Hepatocyte (in vitro differentiated cells): ENCODE results near the gene ACOX3. TPM values are rescaled to one million over a fixed set of nuclear protein-coding genes. Genes with fewer than 3 reads are reported as not detected.

Experiments used
- DNase-seq: peaks from one replicate; pipeline ENCODE4 v3.0.0-alpha.2; 2016; ENCODE audit warnings: low spot score
- H2AFZ ChIP-seq: fragments of 200-600 bp; sonication (generic); 2 replicates; pipeline ENCODE4 v1.6.0; 2016; ENCODE audit warnings: antibody characterized with exemption, mild to moderate bottlenecking
- H3K27ac ChIP-seq: fragments of 200-600 bp; sonication (generic); 2 replicates; pipeline ENCODE4 v1.5.1; 2016; ENCODE audit warnings: mild to moderate bottlenecking
- H3K27me3 ChIP-seq: fragments of 200-600 bp; sonication (generic); 2 replicates; pipeline ENCODE4 v1.6.1; 2016
- H3K36me3 ChIP-seq: fragments of 200-600 bp; sonication (generic); replicated peaks from 2 replicates; pipeline ENCODE4 v1.5.1; 2016; ENCODE audit warnings: low read depth; ENCODE audit not compliant: insufficient read depth
- H3K4me1 ChIP-seq: fragments of 200-600 bp; sonication (generic); 2 replicates; pipeline ENCODE4 v1.5.1; 2016; ENCODE audit warnings: mild to moderate bottlenecking, moderate library complexity; ENCODE audit not compliant: insufficient read depth
- H3K4me2 ChIP-seq: fragments of 200-600 bp; sonication (generic); 2 replicates; pipeline ENCODE4 v1.6.0; 2016
- H3K4me3 ChIP-seq: fragments of 200-600 bp; sonication (generic); 2 replicates; pipeline ENCODE4 v1.5.1; 2016; ENCODE audit warnings: mild to moderate bottlenecking
- H3K79me2 ChIP-seq: fragments of 200-600 bp; sonication (generic); 2 replicates; pipeline ENCODE4 v1.6.0; 2017; ENCODE audit warnings: mild to moderate bottlenecking
- H3K9me2 ChIP-seq: fragments of 200-600 bp; sonication (generic); replicated peaks from 2 replicates; pipeline ENCODE4 v1.6.0; 2017; ENCODE audit warnings: mild to moderate bottlenecking; ENCODE audit not compliant: insufficient read depth
- H3K9me3 ChIP-seq: fragments of 200-600 bp; sonication (generic); 2 replicates; pipeline ENCODE4 v1.5.1; 2016; ENCODE audit warnings: low read depth, mild to moderate bottlenecking
- H4K20me1 ChIP-seq: fragments of 200-600 bp; sonication (generic); 2 replicates; pipeline ENCODE4 v1.6.0; 2016; ENCODE audit warnings: mild to moderate bottlenecking; ENCODE audit not compliant: insufficient read depth, poor library complexity, severe bottlenecking
- EZH2 ChIP-seq: fragments of 200-600 bp; sonication (generic); IDR thresholded peaks from 2 replicates; pipeline ENCODE4 v1.6.1; 2016; ENCODE audit warnings: antibody characterized with exemption, mild to moderate bottlenecking, borderline replicate concordance
- EZH2phosphoT487 ChIP-seq: fragments of 200-600 bp; sonication (generic); IDR thresholded peaks from one replicate; pipeline ENCODE4 v1.6.1; 2018; ENCODE audit warnings: antibody characterized with exemption, mild to moderate bottlenecking, low read depth, moderate library complexity; ENCODE audit not compliant: unreplicated experiment, severe bottlenecking
- WGBS: methylation state at CpG from one replicate; pipeline ENCODE4 v1.1.6; 2016; ENCODE audit warnings: low lambda C conversion rate; ENCODE audit errors: missing lambda C conversion rate; 5-methylcytosine and 5-hydroxymethylcytosine counted together
- polyA plus RNA-seq: library from polyadenylated mRNA; unstranded; fragments of >200 nt; fragmentation: Nextera tagmentation; extraction: Ambion mirVana; gene quantifications from 2 replicates; pipeline ENCODE4 v1.2.1, GENCODE V29; 2016
- total RNA-seq: library from RNA; depleted of rRNA; stranded (reverse); fragments of >200 nt; gene quantifications from 2 replicates; pipeline ENCODE4 v1.2.3, GENCODE V29; 2014
- TF ChIP-seq, protein P1 (sequence below): fragments of 200-600 bp; sonication (generic); IDR thresholded peaks from 2 replicates; pipeline ENCODE4 v1.5.1; 2016; ENCODE audit warnings: antibody characterized with exemption, mild to moderate bottlenecking; ENCODE audit not compliant: poor library complexity

The ACOX3 gene
- total and polyA plus RNA-seq, 2 experiments from 2014 or later, result 17.6 to 22.5 TPM

- 94% methylated on average over 9 of the region's 9 CpGs for WGBS
- Histone ChIP-seq H3K27me3 (no peaks in the 10 kb centered on the region), H3K79me2 (no peaks in the 10 kb centered on the region), H3K36me3 (no peaks in the 10 kb centered on the region), H3K9me3 (no peaks in the 10 kb centered on the region), H2AFZ (no peak overlapping the region), H3K9me2 (no peaks in the 10 kb centered on the region), H3K4me3 (no peak overlapping the region), H3K4me1 (no peaks in the 10 kb centered on the region), H4K20me1 (no peaks in the 10 kb centered on the region), H3K4me2 (no peak overlapping the region), H3K27ac (no peak overlapping the region)
- TF ChIP-seq, protein P1, sequence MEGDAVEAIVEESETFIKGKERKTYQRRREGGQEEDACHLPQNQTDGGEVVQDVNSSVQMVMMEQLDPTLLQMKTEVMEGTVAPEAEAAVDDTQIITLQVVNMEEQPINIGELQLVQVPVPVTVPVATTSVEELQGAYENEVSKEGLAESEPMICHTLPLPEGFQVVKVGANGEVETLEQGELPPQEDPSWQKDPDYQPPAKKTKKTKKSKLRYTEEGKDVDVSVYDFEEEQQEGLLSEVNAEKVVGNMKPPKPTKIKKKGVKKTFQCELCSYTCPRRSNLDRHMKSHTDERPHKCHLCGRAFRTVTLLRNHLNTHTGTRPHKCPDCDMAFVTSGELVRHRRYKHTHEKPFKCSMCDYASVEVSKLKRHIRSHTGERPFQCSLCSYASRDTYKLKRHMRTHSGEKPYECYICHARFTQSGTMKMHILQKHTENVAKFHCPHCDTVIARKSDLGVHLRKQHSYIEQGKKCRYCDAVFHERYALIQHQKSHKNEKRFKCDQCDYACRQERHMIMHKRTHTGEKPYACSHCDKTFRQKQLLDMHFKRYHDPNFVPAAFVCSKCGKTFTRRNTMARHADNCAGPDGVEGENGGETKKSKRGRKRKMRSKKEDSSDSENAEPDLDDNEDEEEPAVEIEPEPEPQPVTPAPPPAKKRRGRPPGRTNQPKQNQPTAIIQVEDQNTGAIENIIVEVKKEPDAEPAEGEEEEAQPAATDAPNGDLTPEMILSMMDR, result no peak
- TF ChIP-seq EZH2, result no peak
- no peak for TF ChIP-seq EZH2phosphoT487
- DNase-seq, result no peak
Measured at GRCh38 chr4:8385106-8385505, 55.4 kb downstream of the ACOX3 start.

- no peaks in the 10 kb centered on the region for H4K20me1 ChIP-seq
- TF ChIP-seq EZH2phosphoT487, result no peak
- no peak for TF ChIP-seq EZH2
- TF ChIP-seq, protein P1, result no peak
- H3K36me3 ChIP-seq, result no peaks in the 10 kb centered on the region
- no peak for DNase-seq
- 89% methylated on average over 24 of the region's 26 CpGs for WGBS
- H3K4me1 ChIP-seq, result no peaks in the 10 kb centered on the region
- no peaks in the 10 kb centered on the region for H3K79me2 ChIP-seq
- H3K27ac ChIP-seq, result no peak overlapping the region
- no peak overlapping the region for H2AFZ ChIP-seq
- H3K4me3 ChIP-seq, result no peak overlapping the region
- no peaks in the 10 kb centered on the region for H3K9me2 ChIP-seq
- H3K4me2 ChIP-seq, result no peak overlapping the region
- H3K27me3 ChIP-seq, result no peaks in the 10 kb centered on the region
- no peaks in the 10 kb centered on the region for H3K9me3 ChIP-seq
Measured at GRCh38 chr4:8384397-8385060, 56.0 kb downstream of the ACOX3 start.

DNA sequence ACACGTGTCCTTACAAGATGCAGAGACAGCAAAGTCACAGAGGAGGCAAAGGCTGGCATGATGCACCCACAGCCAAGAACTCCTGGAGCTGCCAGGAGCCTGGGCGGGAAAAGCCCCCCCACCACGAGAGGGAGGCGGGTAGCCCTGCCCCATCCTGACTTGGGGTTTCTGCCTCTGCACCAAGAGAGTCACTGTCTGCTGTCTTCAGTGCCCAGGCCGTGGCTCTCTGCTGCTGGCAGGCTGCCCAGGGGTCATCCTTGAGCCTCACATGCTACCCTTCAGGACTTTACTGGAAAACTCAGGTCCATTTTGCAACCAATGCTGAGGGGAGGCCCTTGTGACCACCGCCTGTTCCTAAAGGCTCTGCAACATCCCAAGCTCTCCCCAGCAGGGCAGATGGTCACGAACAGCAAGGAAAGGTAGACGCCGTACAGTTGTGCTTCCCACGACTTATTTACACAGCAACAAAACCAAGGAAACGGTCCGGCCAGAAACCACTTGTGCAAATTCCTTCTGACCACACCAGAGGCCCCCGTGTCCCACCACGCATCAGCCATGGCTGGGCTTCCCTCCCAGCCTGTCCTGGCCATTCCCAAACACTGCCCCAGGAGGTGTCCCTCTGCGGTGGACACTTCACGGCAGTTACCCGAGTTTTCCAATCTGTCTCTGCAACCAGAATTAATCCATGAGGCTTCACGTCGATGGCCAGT is 56.9 kb downstream of the ACOX3 start:
- no peaks in the 10 kb centered on the region for H3K27me3 ChIP-seq
- no peak overlapping the region for H3K4me3 ChIP-seq
- no peak overlapping the region for H3K27ac ChIP-seq
- 66% methylated on average over 19 of the region's 19 CpGs for WGBS
- no peak for DNase-seq
- no peaks in the 10 kb centered on the region for H4K20me1 ChIP-seq
- no peak for TF ChIP-seq EZH2phosphoT487
- TF ChIP-seq, protein P1, result no peak
- no peak for TF ChIP-seq EZH2
- no peaks in the 10 kb centered on the region for H3K9me2 ChIP-seq
- H3K4me2 ChIP-seq, result no peak overlapping the region
- no peak overlapping the region for H2AFZ ChIP-seq
- no peaks in the 10 kb centered on the region for H3K4me1 ChIP-seq
- H3K79me2 ChIP-seq, result no peaks in the 10 kb centered on the region
- no peaks in the 10 kb centered on the region for H3K9me3 ChIP-seq
- H3K36me3 ChIP-seq, result no peaks in the 10 kb centered on the region
